Aorta (tissue), 5 donors: ENCODE data around the gene GABRG3. TPM values are rescaled to one million over a fixed set of nuclear protein-coding genes. Genes with fewer than 3 reads are reported as not detected.

Experiments used
- ATAC-seq: fragments of 200-7000 bp; cut with Tn5 transposase; one replicate; pipeline ENCODE4 v1.9.1; 2022; ENCODE audit warnings: moderate library complexity; ENCODE audit not compliant: low FRiP score
- DNase-seq, 2 donors: peaks; one replicate each; pipeline ENCODE4 v3.0.0-alpha.2; 2020
- H3K27ac ChIP-seq, 2 donors: one replicate each; pipeline ENCODE4 v1.5.1; 2013; ENCODE audit warnings: low read length in 2 of 2, mild to moderate bottlenecking in 2 of 2, moderate library complexity in 2 of 2, control low read depth in 1 of 2, inconsistent platforms in 1 of 2, low read depth in 1 of 2
- H3K27me3 ChIP-seq, 2 donors: one replicate each; pipeline ENCODE4 v1.6.1; 2013; ENCODE audit warnings: control low read depth in 1 of 2, low read length in 1 of 2, mild to moderate bottlenecking in 1 of 2, moderate library complexity in 1 of 2; ENCODE audit not compliant: insufficient read depth in 2 of 2, control insufficient read depth in 1 of 2
- H3K36me3 ChIP-seq, 2 donors: one replicate each; pipeline ENCODE4 v1.6.1; 2013; ENCODE audit warnings: control low read depth in 1 of 2, low read length in 1 of 2, mild to moderate bottlenecking in 1 of 2; ENCODE audit not compliant: insufficient read depth in 2 of 2, control insufficient read depth in 1 of 2
- H3K4me1 ChIP-seq, 2 donors: one replicate each; pipeline ENCODE4 v1.6.1; 2013; ENCODE audit warnings: low read length in 2 of 2, control low read depth in 1 of 2, mild to moderate bottlenecking in 1 of 2, moderate library complexity in 1 of 2; ENCODE audit not compliant: insufficient read depth in 2 of 2, control insufficient read depth in 1 of 2
- H3K4me3 ChIP-seq, 2 donors: one replicate each; pipeline ENCODE4 v1.5.1; 2013; ENCODE audit warnings: low read length in 2 of 2, control low read depth in 1 of 2, mild to moderate bottlenecking in 1 of 2
- H3K9me3 ChIP-seq: one replicate; pipeline ENCODE4 v1.6.1; 2013; ENCODE audit warnings: mild to moderate bottlenecking, low read length; ENCODE audit not compliant: control insufficient read depth
- WGBS, 2 donors: extraction: QIAGEN DNeasy Blood & Tissue Kit; methylation state at CpG; one replicate each; pipeline ENCODE4 v1.1.7; 2013; 5-methylcytosine and 5-hydroxymethylcytosine counted together
- intact Hi-C, 2 donors: fragments of 100-400 bp; cut with DNase I; formaldehyde crosslinking; loops; one replicate each; pipeline versions ENCODE4 v1.14.2 to v1.15.0; 2022
- polyA plus RNA-seq, 2 donors: library from polyadenylated mRNA; stranded (reverse); fragments of 200-250 nt; gene quantifications; one replicate each; pipeline ENCODE4 v1.2.3, GENCODE V29; 2013
- total RNA-seq, 2 donors: library from RNA; stranded (reverse); fragmentation: NEBNext Ultra II Directional; extraction: Animal tissue kit (Norgen Biotek cat#: 25700); gene quantifications; one replicate each; pipeline ENCODE4 v1.2.1, GENCODE V29; 2021
- donor health status: healthy with polysubstance abuse.
- donor health status: Bipolar disorder and iron deficiency.
- donor health status: DM: no; HTN: no; CAD: no.
- donor health status: DM: no; HTN: no; CAD: no.
- donor health status: DM: yes; HTN: yes; CAD: no.

GABRG3 gene
- total and polyA plus RNA-seq, 4 donors = not detected

DNA sequence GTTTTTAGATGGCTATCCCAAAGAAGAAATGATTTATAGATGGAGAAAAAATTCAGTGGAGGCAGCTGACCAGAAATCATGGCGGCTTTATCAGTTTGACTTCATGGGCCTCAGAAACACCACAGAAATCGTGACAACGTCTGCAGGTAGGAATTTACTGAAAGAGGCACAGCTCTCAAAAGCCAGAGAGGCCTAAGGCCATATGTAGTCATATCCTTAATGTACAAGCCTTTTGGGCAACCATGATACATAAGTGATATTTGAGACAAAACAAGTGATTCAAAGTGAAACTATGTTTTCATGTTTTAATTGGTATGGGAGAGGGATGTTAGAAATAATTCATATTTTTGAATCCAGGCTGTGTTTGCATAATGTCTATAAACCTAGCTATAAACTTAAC, 509.7 kb downstream of the GABRG3 start:
- peaks cover 0 to 1% of the 10 kb centered on the region in 2 donors for H3K4me1 ChIP-seq
- 84 to 90% methylated on average over 3 of the region's 3 CpGs for WGBS, 2 donors
- intact Hi-C loops = no loop called here
- H3K9me3 ChIP-seq = no peaks in the 10 kb centered on the region
- H3K27me3 ChIP-seq = no peaks in the 10 kb centered on the region
- H3K4me3 ChIP-seq = no peak overlapping the region
- H3K27ac ChIP-seq = no peak overlapping the region
- H3K36me3 ChIP-seq = no peaks in the 10 kb centered on the region
- DNase-seq = no peak
- ATAC-seq = no peak

GRCh38 chr15:27481768-27482167, 510.8 kb downstream of the GABRG3 start:
- H3K27me3 ChIP-seq = no peaks in the 10 kb centered on the region
- no peak overlapping the region for H3K27ac ChIP-seq
- no peak overlapping the region for H3K4me3 ChIP-seq
- H3K4me1 ChIP-seq = peaks cover 0 to 1% of the 10 kb centered on the region in 2 donors
- no peaks in the 10 kb centered on the region for H3K36me3 ChIP-seq
- WGBS, 2 donors = 64 to 72% methylated on average over 4 of the region's 4 CpGs
- DNase-seq (no peak), ATAC-seq (no peak)
- intact Hi-C loops = no loop called here
- no peaks in the 10 kb centered on the region for H3K9me3 ChIP-seq

DNA sequence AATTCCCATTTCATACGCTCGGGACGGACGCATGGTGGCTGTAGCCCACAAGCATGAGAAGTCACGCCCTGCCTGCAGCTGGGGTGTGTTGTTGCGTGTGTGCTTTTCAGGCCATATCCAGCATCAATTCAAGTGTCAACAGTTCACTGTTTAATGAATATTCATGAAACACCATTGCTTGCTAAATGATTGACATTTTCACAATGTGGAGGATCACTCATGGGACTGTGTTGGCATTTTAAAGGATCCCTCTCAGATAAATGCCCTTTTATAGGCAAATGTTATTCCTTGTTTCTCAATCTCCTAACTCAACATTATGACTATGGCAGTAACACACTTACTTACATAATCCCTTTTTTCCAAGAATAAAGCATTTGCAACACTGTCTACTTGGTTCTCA, 511.3 kb downstream of the GABRG3 start:
- no peak overlapping the region for H3K27ac ChIP-seq
- no peak for ATAC-seq
- H3K9me3 ChIP-seq = no peaks in the 10 kb centered on the region
- no peaks in the 10 kb centered on the region for H3K27me3 ChIP-seq
- H3K36me3 ChIP-seq = no peaks in the 10 kb centered on the region
- peaks cover 0 to 1% of the 10 kb centered on the region in 2 donors for H3K4me1 ChIP-seq
- WGBS, 2 donors = 87 to 89% methylated on average over 6 of the region's 6 CpGs
- no peak for DNase-seq
- intact Hi-C loops = no loop called here
- H3K4me3 ChIP-seq = no peak overlapping the region

- peaks cover 0 to 1% of the 10 kb centered on the region in 2 donors for H3K4me1 ChIP-seq
- H3K36me3 ChIP-seq = no peaks in the 10 kb centered on the region
- no peaks in the 10 kb centered on the region for H3K9me3 ChIP-seq
- intact Hi-C loops = no loop called here
- DNase-seq (no peak), ATAC-seq (no peak)
- no peak overlapping the region for H3K4me3 ChIP-seq
- no peaks in the 10 kb centered on the region for H3K27me3 ChIP-seq
- WGBS, 2 donors = 76 to 79% methylated on average over 6 of the region's 6 CpGs
- H3K27ac ChIP-seq = no peak overlapping the region
These were observed 512.1 kb downstream of the GABRG3 start for GRCh38 chr15:27483124-27483523.

DNA sequence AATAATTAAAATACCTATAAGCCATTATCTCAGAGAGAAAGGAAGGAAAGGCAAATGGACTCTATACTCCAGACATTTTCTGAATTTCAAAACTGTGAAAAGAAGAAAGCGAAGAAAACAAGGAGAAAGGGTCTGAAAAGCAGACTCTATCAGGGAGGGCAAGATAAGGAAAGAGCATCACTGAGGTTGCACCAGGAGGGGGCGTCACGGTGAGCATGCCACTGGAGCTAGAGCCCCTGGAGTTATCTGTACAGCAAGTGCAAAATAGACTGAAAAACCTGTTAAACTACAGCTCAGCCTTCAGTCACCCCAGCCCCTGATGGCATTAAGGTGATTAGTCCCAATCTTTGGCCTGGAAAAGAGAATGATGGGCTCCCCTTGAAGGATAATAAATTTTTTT, 514.3 kb downstream of the GABRG3 start:
- no peak for DNase-seq
- H3K36me3 ChIP-seq = no peaks in the 10 kb centered on the region
- no peaks in the 10 kb centered on the region for H3K4me1 ChIP-seq
- H3K9me3 ChIP-seq = no peaks in the 10 kb centered on the region
- 89 to 90% methylated on average over 3 of the region's 3 CpGs for WGBS, 2 donors
- intact Hi-C loops = no loop called here
- ATAC-seq = no peak
- H3K4me3 ChIP-seq = no peak overlapping the region
- no peaks in the 10 kb centered on the region for H3K27me3 ChIP-seq
- H3K27ac ChIP-seq = no peak overlapping the region

GRCh38 chr15:27486051-27486450, 515.1 kb downstream of the GABRG3 start:
- H3K4me1 ChIP-seq = no peaks in the 10 kb centered on the region
- DNase-seq (no peak), ATAC-seq (no peak)
- H3K9me3 ChIP-seq = no peaks in the 10 kb centered on the region
- H3K4me3 ChIP-seq = no peak overlapping the region
- H3K36me3 ChIP-seq = no peaks in the 10 kb centered on the region
- intact Hi-C loops = no loop called here
- no peak overlapping the region for H3K27ac ChIP-seq
- H3K27me3 ChIP-seq = no peaks in the 10 kb centered on the region
- 31 to 38% methylated on average over 6 of the region's 6 CpGs for WGBS, 2 donors

GRCh38 chr15:27486683-27487647, 516.0 kb downstream of the GABRG3 start:
- intact Hi-C loops = no loop called here
- Histone ChIP-seq H3K4me1 (no peaks in the 10 kb centered on the region), H3K27ac (no peak overlapping the region), H3K36me3 (no peaks in the 10 kb centered on the region), H3K9me3 (no peaks in the 10 kb centered on the region), H3K27me3 (no peaks in the 10 kb centered on the region), H3K4me3 (no peak overlapping the region)
- ATAC-seq (no peak), DNase-seq (no peak)
- 17 to 27% methylated on average over 6 of the region's 6 CpGs for WGBS, 2 donors

DNA sequence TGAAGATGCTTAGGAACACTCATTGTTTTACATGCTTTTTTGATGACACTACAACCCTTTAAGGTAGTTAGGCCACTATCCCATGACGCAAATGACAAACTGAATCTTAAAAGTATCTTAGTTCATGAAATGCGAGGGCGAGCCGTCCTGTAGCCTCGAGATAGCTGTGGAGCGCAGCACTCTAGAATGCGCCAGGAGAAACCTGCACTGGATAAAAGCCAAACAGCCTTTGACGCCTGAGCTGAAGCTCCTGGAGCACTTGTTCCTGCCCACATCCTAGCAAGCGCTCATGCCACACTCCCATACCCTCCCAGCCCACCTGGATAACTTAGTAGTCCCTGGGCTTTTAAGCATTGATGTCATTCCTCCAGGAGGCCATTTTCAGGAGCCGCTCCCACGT, 516.9 kb downstream of the GABRG3 start:
- Histone ChIP-seq H3K4me1 (no peaks in the 10 kb centered on the region), H3K27ac (no peak overlapping the region), H3K27me3 (no peaks in the 10 kb centered on the region), H3K4me3 (no peak overlapping the region), H3K36me3 (no peaks in the 10 kb centered on the region), H3K9me3 (no peaks in the 10 kb centered on the region)
- 89 to 90% methylated on average over 11 of the region's 11 CpGs for WGBS, 2 donors
- ATAC-seq (no peak), DNase-seq (no peak)
- intact Hi-C loops = no loop called here
